Activated CD4-positive, alpha-beta T cell treated with anti-CD3 and anti-CD28 coated beads, Interleukin-2, Interleukin-4, amounts not matched to agents 100 ng/mL and 50 ng/mL, durations not matched to agents 16 hours and 8 hours (primary cell): ENCODE results near the gene PMM1.
"Not testable (repeated sequence)": the region's sequence is repeated elsewhere in the genome, so short reads cannot be mapped to it uniquely, and the experiment has no call there.

Experiments
- DNase-seq: peaks from one replicate; pipeline ENCODE4 v3.0.0-alpha.2; 2020; ENCODE audit warnings: low spot score

The PMM1 gene

GRCh38 chr22:41589391-41590241 is at the start of gene PMM1:
Gene PMM1 (minus strand): TSS chr22:41589840. CDS start chr22:41589805, 35 bp downstream.
- DNase-seq: peak; percentile 100

- DNase-seq: no peak
These were observed 49.1 kb upstream of the PMM1 start for GRCh38 chr22:41638748-41639147.

GRCh38 chr22:41638124-41638523 is 48.5 kb upstream of the PMM1 start:
- no peak for DNase-seq

- DNase-seq: not testable (repeated sequence)
These were observed 48.0 kb upstream of the PMM1 start for GRCh38 chr22:41637623-41638022.

- no peak for DNase-seq
These were observed 46.8 kb upstream of the PMM1 start for GRCh38 chr22:41636467-41636866.

GRCh38 chr22:41634610-41635009 is 45.0 kb upstream of the PMM1 start:
- DNase-seq: not testable (repeated sequence)

GRCh38 chr22:41631615-41632014 is 42.0 kb upstream of the PMM1 start:
- DNase-seq: not testable (repeated sequence)

GRCh38 chr22:41631115-41631514 is 41.5 kb upstream of the PMM1 start:
- not testable (repeated sequence) for DNase-seq

GRCh38 chr22:41625577-41625976 is 35.9 kb upstream of the PMM1 start:
- DNase-seq: no peak

- no peak for DNase-seq
These were observed 32.2 kb upstream of the PMM1 start for GRCh38 chr22:41621911-41622179.

GRCh38 chr22:41621099-41621910 is 31.7 kb upstream of the PMM1 start, which contains the start of gene XRCC6:
Gene XRCC6 (plus strand): TSS chr22:41621295. CDS start chr22:41622005, 710 bp downstream.
- DNase-seq: peak; percentile 100

- DNase-seq: no peak
These were observed 31.0 kb upstream of the PMM1 start, which contains the start of gene DESI1 for GRCh38 chr22:41620589-41621098. Gene DESI1 (minus strand): TSS chr22:41621043. CDS start chr22:41620839, 204 bp downstream.

- DNase-seq: peak; percentile 42
These were observed 30.4 kb upstream of the PMM1 start for GRCh38 chr22:41619979-41620588.

GRCh38 chr22:41613456-41613855 is 23.8 kb upstream of the PMM1 start:
- no peak for DNase-seq

GRCh38 chr22:41612603-41613306 is 23.1 kb upstream of the PMM1 start:
- no peak for DNase-seq

GRCh38 chr22:41608386-41608785 is 18.7 kb upstream of the PMM1 start:
- DNase-seq: no peak

- peak; percentile 85 for DNase-seq
These were observed 14.3 kb upstream of the PMM1 start for GRCh38 chr22:41603873-41604332.

GRCh38 chr22:41600976-41601375 is 11.3 kb upstream of the PMM1 start:
- DNase-seq: no peak

- DNase-seq: no peak
These were observed 9.4 kb upstream of the PMM1 start for GRCh38 chr22:41598891-41599635.

GRCh38 chr22:41598081-41598480 is 8.4 kb upstream of the PMM1 start:
- DNase-seq: no peak

GRCh38 chr22:41597635-41597953 is 8.0 kb upstream of the PMM1 start:
- no peak for DNase-seq
